Measurements from ENCODE around the gene BANF2. TPM values are rescaled to one million over a fixed set of nuclear protein-coding genes. Genes with fewer than 3 reads are reported as not detected.

The BANF2 gene
- total RNA-seq, 1 donor: not detected

- peak; percentile 99 for DNase-seq (ENCODE audit: insufficient read length, low spot score, missing footprints)
These were observed 18.7 kb upstream of the BANF2 start for GRCh38 chr20:17680836-17681725.

GRCh38 chr20:17681726-17682102 lies 18.1 kb upstream of the BANF2 start:
- no peak for DNase-seq (ENCODE audit: insufficient read length, low spot score, missing footprints)
- no peak for TF ChIP-seq CTCF (IDR thresholded peaks at IDR 0.05; ENCODE audit: extremely low read depth, low read depth, low read length)
- H3K79me2 ChIP-seq (ENCODE audit: insufficient read depth, low read length): peaks cover 46% of the 10 kb centered on the region
- peak overlapping the region; percentile 87 for H3K27ac ChIP-seq (ENCODE audit: low read depth, low read length)
- H3K9me3 ChIP-seq (ENCODE audit: low read depth, low read length): no peaks in the 10 kb centered on the region
- peaks cover 38% of the 10 kb centered on the region for H3K36me3 ChIP-seq (ENCODE audit: insufficient read depth, low read length)
- H3K4me1 ChIP-seq (ENCODE audit: insufficient read depth, low read length): peaks cover 21% of the 10 kb centered on the region
- H3K27me3 ChIP-seq (ENCODE audit: insufficient read depth, low read length): peaks cover 27% of the 10 kb centered on the region
- no peak overlapping the region for H3K4me2 ChIP-seq (ENCODE audit: insufficient read depth, low read length)
- peak overlapping the region; percentile 94 for H3K4me3 ChIP-seq (ENCODE audit: insufficient read depth, low read length)
- H2AFZ ChIP-seq (ENCODE audit: low read length): no peak overlapping the region
- H4K20me1 ChIP-seq (ENCODE audit: insufficient read depth, low read length): peaks cover 40% of the 10 kb centered on the region

More at GRCh38 chr20:17680836-17681725, 18.7 kb upstream of the BANF2 start:
- Histone ChIP-seq H3K4me2 (ENCODE audit: insufficient read depth, low read length) (peak overlapping the region; percentile 84), H3K4me1 (ENCODE audit: insufficient read depth, low read length) (peaks cover 27% of the 10 kb centered on the region), H3K9me3 (ENCODE audit: low read depth, low read length) (no peaks in the 10 kb centered on the region), H3K36me3 (ENCODE audit: insufficient read depth, low read length) (peaks cover 45% of the 10 kb centered on the region), H3K27ac (ENCODE audit: low read depth, low read length) (peak overlapping the region; percentile 87), H3K27me3 (ENCODE audit: insufficient read depth, low read length) (peaks cover 22% of the 10 kb centered on the region), H4K20me1 (ENCODE audit: insufficient read depth, low read length) (peaks cover 46% of the 10 kb centered on the region), H2AFZ (ENCODE audit: low read length) (no peak overlapping the region), H3K79me2 (ENCODE audit: insufficient read depth, low read length) (peaks cover 52% of the 10 kb centered on the region), H3K4me3 (ENCODE audit: insufficient read depth, low read length) (peak overlapping the region; percentile 94)
- TF ChIP-seq CTCF (IDR thresholded peaks at IDR 0.05; ENCODE audit: extremely low read depth, low read depth, low read length): peak; percentile 28

GRCh38 chr20:17682103-17682888 lies 17.5 kb upstream of the BANF2 start, which contains the start of gene RRBP1:
Gene RRBP1 (minus strand): TSS chr20:17682242. CDS start chr20:17660507, 21,735 bp downstream.
- H3K27ac ChIP-seq (ENCODE audit: low read depth, low read length): peak within 1 kb of the TSS; percentile 87
- peaks cover 33% of the 10 kb centered on the region for H3K27me3 ChIP-seq (ENCODE audit: insufficient read depth, low read length)
- no peaks in the 10 kb centered on the region for H3K9me3 ChIP-seq (ENCODE audit: low read depth, low read length)
- peak; percentile 100 for DNase-seq (ENCODE audit: insufficient read length, low spot score, missing footprints)
- H3K4me3 ChIP-seq (ENCODE audit: insufficient read depth, low read length): peak within 1 kb of the TSS; percentile 94
- peaks cover 32% of the 10 kb centered on the region for H3K36me3 ChIP-seq (ENCODE audit: insufficient read depth, low read length)
- peaks cover 40% of the 10 kb centered on the region for H3K79me2 ChIP-seq (ENCODE audit: insufficient read depth, low read length)
- H2AFZ ChIP-seq (ENCODE audit: low read length): peak within 1 kb of the TSS; percentile 84
- peaks cover 34% of the 10 kb centered on the region for H4K20me1 ChIP-seq (ENCODE audit: insufficient read depth, low read length)
- peak; percentile 74 for TF ChIP-seq CTCF (IDR thresholded peaks at IDR 0.05; ENCODE audit: extremely low read depth, low read depth, low read length)
- peaks cover 15% of the 10 kb centered on the region for H3K4me1 ChIP-seq (ENCODE audit: insufficient read depth, low read length)
- H3K4me2 ChIP-seq (ENCODE audit: insufficient read depth, low read length): peak within 1 kb of the TSS; percentile 80

- no peak for TF ChIP-seq CTCF (IDR thresholded peaks at IDR 0.05; ENCODE audit: extremely low read depth, low read depth, low read length)
- Histone ChIP-seq H2AFZ (ENCODE audit: low read length) (peak overlapping the region; percentile 84), H3K9me3 (ENCODE audit: low read depth, low read length) (no peaks in the 10 kb centered on the region), H3K4me2 (ENCODE audit: insufficient read depth, low read length) (peak overlapping the region; percentile 80), H3K27me3 (ENCODE audit: insufficient read depth, low read length) (peaks cover 37% of the 10 kb centered on the region), H4K20me1 (ENCODE audit: insufficient read depth, low read length) (peaks cover 30% of the 10 kb centered on the region), H3K4me1 (ENCODE audit: insufficient read depth, low read length) (peaks cover 13% of the 10 kb centered on the region), H3K79me2 (ENCODE audit: insufficient read depth, low read length) (peaks cover 35% of the 10 kb centered on the region), H3K36me3 (ENCODE audit: insufficient read depth, low read length) (peaks cover 27% of the 10 kb centered on the region), H3K4me3 (ENCODE audit: insufficient read depth, low read length) (peak overlapping the region; percentile 94), H3K27ac (ENCODE audit: low read depth, low read length) (peak overlapping the region; percentile 66)
- no peak for DNase-seq (ENCODE audit: insufficient read length, low spot score, missing footprints)
These were observed 16.9 kb upstream of the BANF2 start for GRCh38 chr20:17682889-17683198.

Measured in osteoblast (primary cell).